H1 (cell line): Measurements from ENCODE around the gene GALNT7. TPM values are rescaled to one million over a fixed set of nuclear protein-coding genes. Genes with fewer than 3 reads are reported as not detected.

Source experiments
- CTCF ChIA-PET: fragments of 300-600 bp; sonication (Branson Sonifier 250); formaldehyde crosslinking; loops from one replicate; lab custom pipeline; 2021; ENCODE audit not compliant: partially characterized antibody; lab: Charles Lee
- POLR2A ChIA-PET: fragments of 300-600 bp; sonication (Branson Sonifier 250); formaldehyde crosslinking; loops from one replicate; lab custom pipeline; 2021; ENCODE audit warnings: inconsistent platforms; ENCODE audit not compliant: partially characterized antibody; lab: Charles Lee
- DNase-seq, 2 experiments: peaks; one replicate each; pipeline versions ENCODE4 v3.0.0 to v3.0.0-alpha.2; 2010 to 2022; ENCODE audit warnings: low spot score in 2 of 2, low read depth in 1 of 2, mixed read lengths in 1 of 2
- FAIRE-seq: peaks from 2 replicates; lab custom pipeline; 2011; peaks lifted over from hg19 to GRCh38; lab: Jason Lieb, UNC
- H2AFZ ChIP-seq: 2 replicates; pipeline ENCODE4 v1.8.1; 2012; ENCODE audit warnings: low read length, inconsistent platforms
- H2AK5ac ChIP-seq: 2 replicates; pipeline ENCODE4 v1.6.1; 2013; ENCODE audit warnings: low read depth, low read length
- H2BK120ac ChIP-seq: replicated peaks from 2 replicates; pipeline ENCODE3; 2013; ENCODE audit warnings: low read depth, low read length, inconsistent platforms
- H2BK12ac ChIP-seq: 2 replicates; pipeline ENCODE4 v1.6.1; 2013; ENCODE audit warnings: low read depth, low read length
- H2BK15ac ChIP-seq: 2 replicates; pipeline ENCODE4 v1.6.1; 2013; ENCODE audit warnings: low read length
- H2BK20ac ChIP-seq: 2 replicates; pipeline ENCODE4 v1.6.1; 2013; ENCODE audit warnings: low read length
- H2BK5ac ChIP-seq: 2 replicates; pipeline ENCODE4 v1.6.1; 2013; ENCODE audit warnings: low read depth, low read length
- H3K14ac ChIP-seq: 2 replicates; pipeline ENCODE4 v1.6.1; 2013; ENCODE audit warnings: inconsistent platforms; ENCODE audit not compliant: insufficient read length
- H3K18ac ChIP-seq: 2 replicates; pipeline ENCODE4 v1.6.1; 2013; ENCODE audit warnings: low read length; ENCODE audit errors: extremely low read depth
- H3K23ac ChIP-seq: 2 replicates; pipeline ENCODE4 v1.6.1; 2013; ENCODE audit warnings: inconsistent platforms; ENCODE audit not compliant: insufficient read length
- H3K23me2 ChIP-seq: 2 replicates; pipeline ENCODE4 v1.6.1; 2013; ENCODE audit warnings: low read depth, low read length
- H3K27ac ChIP-seq: 2 replicates; pipeline ENCODE4 v1.6.1; 2011; ENCODE audit warnings: low read depth, low read length, inconsistent platforms
- H3K27me3 ChIP-seq, 4 experiments: replicated peaks in 1 of 4; 1 replicate in 1 of 4; 2 replicates in 3 of 4; pipeline versions ENCODE4 v1.6.1 to v1.8.1; 2011 to 2013; ENCODE audit warnings: low read length in 3 of 4, mild to moderate bottlenecking in 3 of 4, inconsistent platforms in 2 of 4, mixed read lengths in 2 of 4, moderate library complexity in 1 of 4; ENCODE audit not compliant: control insufficient read depth in 3 of 4, insufficient read depth in 3 of 4; ENCODE audit errors: extremely low read depth in 1 of 4
- H3K36me3 ChIP-seq, 4 experiments: 2 replicates each; pipeline versions ENCODE4 v1.6.1 to v1.8.1; 2011 to 2013; ENCODE audit warnings: mild to moderate bottlenecking in 4 of 4, low read length in 3 of 4, moderate library complexity in 2 of 4, control low read depth in 1 of 4, inconsistent platforms in 1 of 4; ENCODE audit not compliant: insufficient read depth in 4 of 4, control insufficient read depth in 2 of 4
- H3K4ac ChIP-seq: replicated peaks from 2 replicates; pipeline ENCODE3; 2013; ENCODE audit warnings: low read length, low read depth, mixed read lengths, inconsistent platforms; ENCODE audit not compliant: insufficient read length
- H3K4me1 ChIP-seq, 4 experiments: replicated peaks in 1 of 4; 1 replicate in 1 of 4; 2 replicates in 3 of 4; pipeline versions ENCODE4 v1.6.1 to v1.8.1; 2011 to 2013; ENCODE audit warnings: low read length in 3 of 4, inconsistent platforms in 2 of 4, mixed read lengths in 1 of 4; ENCODE audit not compliant: insufficient read depth in 4 of 4, control insufficient read depth in 3 of 4
- H3K4me2 ChIP-seq, 2 experiments: 2 replicates each; pipeline versions ENCODE4 v1.6.1 to v1.8.1; 2011 to 2013; ENCODE audit warnings: low read depth in 2 of 2, low read length in 2 of 2, control low read depth in 1 of 2, inconsistent platforms in 1 of 2, mild to moderate bottlenecking in 1 of 2; ENCODE audit not compliant: insufficient read depth in 1 of 2
- H3K4me3 ChIP-seq, 4 experiments: fragments of 200-600, 300-600 bp in 1 of 4; sonication (generic), shearing (Covaris generic), sonication (Bioruptor Twin) in 1 of 4; 2 replicates each; pipeline versions ENCODE4 v1.5.1 to v1.8.1; 2011 to 2016; ENCODE audit warnings: low read length in 4 of 4, low read depth in 3 of 4, control low read depth in 2 of 4, inconsistent platforms in 2 of 4, mild to moderate bottlenecking in 2 of 4, mixed read lengths in 1 of 4, moderate library complexity in 1 of 4; ENCODE audit not compliant: insufficient read depth in 2 of 4; ENCODE audit errors: extremely low read depth in 1 of 4
- H3K56ac ChIP-seq: replicated peaks from 2 replicates; pipeline ENCODE3; 2013; ENCODE audit warnings: low read depth, mild to moderate bottlenecking, mixed read lengths, low read length, inconsistent platforms; ENCODE audit not compliant: insufficient read length
- H3K79me1 ChIP-seq: 2 replicates; pipeline ENCODE4 v1.6.1; 2013; ENCODE audit warnings: low read depth, low read length, control low read depth
- H3K79me2 ChIP-seq, 2 experiments: 2 replicates each; pipeline versions ENCODE4 v1.6.1 to v1.8.1; 2012 to 2013; ENCODE audit warnings: low read length in 2 of 2, mild to moderate bottlenecking in 2 of 2, inconsistent platforms in 1 of 2; ENCODE audit not compliant: insufficient read depth in 2 of 2, control insufficient read depth in 1 of 2
- H3K9ac ChIP-seq, 4 experiments: replicated peaks in 1 of 4; 1 replicate in 1 of 4; 2 replicates in 3 of 4; pipeline versions ENCODE4 v1.6.1 to v1.8.1; 2011 to 2013; ENCODE audit warnings: low read depth in 3 of 4, low read length in 3 of 4, control low read depth in 2 of 4, mild to moderate bottlenecking in 2 of 4, moderate library complexity in 2 of 4, inconsistent platforms in 1 of 4; ENCODE audit errors: extremely low read depth in 1 of 4
- H3K9me3 ChIP-seq, 2 experiments: 2 replicates each; pipeline versions ENCODE4 v1.6.1 to v1.8.1; 2012 to 2013; ENCODE audit warnings: mild to moderate bottlenecking in 2 of 2, moderate library complexity in 2 of 2, control low read depth in 1 of 2, inconsistent platforms in 1 of 2, low read depth in 1 of 2, low read length in 1 of 2, mixed read lengths in 1 of 2; ENCODE audit not compliant: insufficient read depth in 2 of 2
- H4K20me1 ChIP-seq, 2 experiments: replicated peaks in 1 of 2; 2 replicates each; pipeline versions ENCODE3 to v1.8.1; 2011 to 2013; ENCODE audit warnings: inconsistent platforms in 2 of 2, low read length in 2 of 2, mild to moderate bottlenecking in 1 of 2; ENCODE audit not compliant: insufficient read depth in 2 of 2, control insufficient read depth in 1 of 2
- H4K5ac ChIP-seq: 2 replicates; pipeline ENCODE4 v1.6.1; 2013; ENCODE audit warnings: low read length, low read depth, mixed read lengths, inconsistent platforms; ENCODE audit not compliant: insufficient read length
- H4K8ac ChIP-seq: 2 replicates; pipeline ENCODE4 v1.8.0; 2013; ENCODE audit warnings: mild to moderate bottlenecking, moderate library complexity, low read length, inconsistent platforms; ENCODE audit not compliant: insufficient read depth; ENCODE audit errors: extremely low read depth
- H4K91ac ChIP-seq: replicated peaks from 2 replicates; pipeline ENCODE3; 2013; ENCODE audit warnings: low read length, mixed read lengths, inconsistent platforms; ENCODE audit not compliant: insufficient read length
- ASH2L ChIP-seq: fragments of 200-600, 300-600 bp; sonication (generic); IDR thresholded peaks from one replicate; pipeline ENCODE4 v1.7.1; 2017; ENCODE audit warnings: low read length
- CBX8 ChIP-seq: fragments of 300-800, 300-1000 bp; sonication (generic); IDR thresholded peaks from 2 replicates; pipeline ENCODE4 v1.7.1; 2016; ENCODE audit warnings: low read depth, low read length, borderline replicate concordance
- EZH2 ChIP-seq: fragments of 200-600 bp; sonication (generic); IDR thresholded peaks from 2 replicates; pipeline ENCODE4 v1.7.1; 2012; ENCODE audit warnings: low read depth, mild to moderate bottlenecking, moderate library complexity, low read length, inconsistent platforms; ENCODE audit not compliant: severe bottlenecking
- KDM5A ChIP-seq: fragments of 200-600 bp; IDR thresholded peaks from 2 replicates; pipeline ENCODE4 v1.7.1; 2012; ENCODE audit warnings: mild to moderate bottlenecking, low read length, inconsistent platforms, mixed read lengths
- MAFK ChIP-seq: IDR thresholded peaks from 2 replicates; pipeline ENCODE4 v1.6.1; 2012; ENCODE audit warnings: low read depth, mild to moderate bottlenecking, improper control_type of control experiment, low read length
- PHF8 ChIP-seq: fragments of 200-600 bp; sonication (generic); conservative IDR thresholded peaks from 2 replicates; pipeline ENCODE4 v1.7.1; 2012; ENCODE audit warnings: low read depth, mild to moderate bottlenecking, inconsistent platforms, low read length, moderate library complexity
- POU5F1 ChIP-seq: IDR thresholded peaks from 2 replicates; pipeline ENCODE4 v1.6.1; 2011; ENCODE audit warnings: low read depth, mild to moderate bottlenecking, low read length, moderate library complexity
- WGBS, 2 experiments: shearing (Covaris generic) in 1 of 2; methylation state at CpG; one replicate each; pipeline versions ENCODE4 v1.1.6 to v1.1.7; 2013 to 2015; ENCODE audit warnings: low lambda C conversion rate in 2 of 2, mixed read lengths in 2 of 2, inconsistent platforms in 1 of 2, low coverage in 1 of 2, missing lambda C conversion rate in 1 of 2; ENCODE audit not compliant: insufficient replicate concordance in 2 of 2, insufficient coverage in 1 of 2, insufficient read length in 1 of 2; ENCODE audit errors: extremely low coverage in 1 of 2, missing lambda C conversion rate in 1 of 2; 5-methylcytosine and 5-hydroxymethylcytosine counted together
- polyA plus RNA-seq, 7 experiments: library from polyadenylated mRNA; depleted of rRNA in 3 of 7; stranded (reverse) in 5 of 7; unstranded in 2 of 7; fragments of >200 nt in 5 of 7; fragments of 200-250 nt in 2 of 7; gene quantifications; 1 replicate in 5 of 7; 2 replicates in 1 of 7; 4 replicates in 1 of 7; pipeline versions ENCODE4 v1.2.1 to v1.2.3, GENCODE V29; 2011 to 2013; ENCODE audit warnings: missing spikeins in 2 of 7, mixed read lengths in 2 of 7
- total RNA-seq: library from RNA; stranded (reverse); fragmentation: NEBNext Ultra II Directional; extraction: Animal tissue kit (Norgen Biotek cat#: 25700); gene quantifications from 2 replicates; pipeline ENCODE4 v1.2.1, GENCODE V29; 2021

Gene GALNT7
- total and polyA plus RNA-seq, 2 of the 8 experiments (the other 6 are each of a cell fraction or from before 2014, with no cell fraction given), result 22.4 to 85.5 TPM

GRCh38 chr4:173182403-173182802 is 13.8 kb downstream of the GALNT7 start:
- no peak overlapping the region; the same call in 1 of the 2 replicates for H2BK5ac ChIP-seq
- WGBS, 2 experiments, result 88% methylated on average over 4 of the region's 4 CpGs; no CpG with 5 or more reads in 1 of the 2 experiments
- H4K20me1 ChIP-seq, result peaks cover 0 to 4% of the 10 kb centered on the region in 2 experiments
- no peak overlapping the region for H3K9ac ChIP-seq
- H2AK5ac ChIP-seq, result peak overlapping the region; percentile 98
- POLR2A ChIA-PET, result interaction anchor here (0.7 kb wide), 2 partner anchors 10 to 16 kb away, joined by 3 read pairs; no protein-coding TSS in a partner anchor
- peaks cover 0 to 3% (median under 1%) of the 10 kb centered on the region in 4 experiments; a peak in 3 of 7 replicates for H3K4me1 ChIP-seq
- peaks cover 3% of the 10 kb centered on the region; the same call in 1 of the 2 replicates for H3K23me2 ChIP-seq
- CTCF ChIA-PET, result interaction anchor here (0.7 to 1.1 kb wide), 5 partner anchors 57 to 348 kb away, joined by 3 to 4 read pairs (median 3); partner anchors contain the start of gene HAND2
- no peak overlapping the region for H4K8ac ChIP-seq
- no peak for FAIRE-seq
- H4K5ac ChIP-seq, result no peak overlapping the region
- H4K91ac ChIP-seq, result no peak overlapping the region
- no peak overlapping the region for H2BK20ac ChIP-seq
- no peak overlapping the region for H3K4me2 ChIP-seq
- no peak overlapping the region for H3K56ac ChIP-seq
- no peak overlapping the region for H2BK120ac ChIP-seq
- H3K79me2 ChIP-seq, result peaks cover 5 to 91% of the 10 kb centered on the region in 2 experiments
- no peak overlapping the region for H3K14ac ChIP-seq
- no peak overlapping the region; the same call in 1 of the 2 replicates for H3K18ac ChIP-seq
- H3K4ac ChIP-seq, result no peak overlapping the region
- H3K36me3 ChIP-seq, result peaks cover 0 to 6% (median 0%) of the 10 kb centered on the region in 4 experiments; a peak in 3 of 8 replicates
- TF ChIP-seq EZH2 (no peak), POU5F1 (no peak), CBX8 (no peak), MAFK (no peak), PHF8 (no peak), ASH2L (no peak), KDM5A (no peak)
- TF ChIP-seq, all 59 proteins: peak for 0
- no peak overlapping the region for H3K23ac ChIP-seq
- DNase-seq, result no peak
- no peak overlapping the region for H3K4me3 ChIP-seq
- H3K9me3 ChIP-seq, result peaks cover 0 to 10% of the 10 kb centered on the region in 2 experiments; a peak in 1 of 4 replicates
- H3K27ac ChIP-seq, result no peak overlapping the region
- H3K79me1 ChIP-seq, result no peaks in the 10 kb centered on the region
- no peak overlapping the region for H2AFZ ChIP-seq
- no peak overlapping the region for H2BK15ac ChIP-seq
- no peaks in the 10 kb centered on the region for H3K27me3 ChIP-seq
- no peak overlapping the region for H2BK12ac ChIP-seq
